Ishikawa (cell line): Measurements from ENCODE around the gene NANOS2.

Experiments
- CEBPB ChIP-seq: IDR thresholded peaks from 2 replicates; pipeline ENCODE4 v1.6.1; 2012
- CREB1 ChIP-seq: IDR thresholded peaks from 2 replicates; pipeline ENCODE4 v1.6.1; 2012; ENCODE audit warnings: low read depth
- EGR1 ChIP-seq: IDR thresholded peaks from 2 replicates; pipeline ENCODE4 v1.6.1; 2012
- EP300 ChIP-seq: IDR thresholded peaks from 2 replicates; pipeline ENCODE4 v1.6.1; 2012; ENCODE audit warnings: borderline replicate concordance
- FOXM1 ChIP-seq: IDR thresholded peaks from 2 replicates; pipeline ENCODE4 v1.6.1; 2012; ENCODE audit warnings: low read depth, borderline replicate concordance
- MAX ChIP-seq: IDR thresholded peaks from 2 replicates; pipeline ENCODE4 v1.6.1; 2012
- NFIC ChIP-seq: IDR thresholded peaks from 2 replicates; pipeline ENCODE4 v1.6.1; 2012
- RAD21 ChIP-seq: IDR thresholded peaks from 2 replicates; pipeline ENCODE4 v1.6.1; 2012; ENCODE audit warnings: low read depth
- REST ChIP-seq: IDR thresholded peaks from 2 replicates; pipeline ENCODE4 v1.6.1; 2012; ENCODE audit warnings: low read depth, mild to moderate bottlenecking
- TAF1 ChIP-seq: IDR thresholded peaks from 2 replicates; pipeline ENCODE4 v1.6.1; 2012; ENCODE audit warnings: low read depth, mild to moderate bottlenecking
- TCF12 ChIP-seq: IDR thresholded peaks from 2 replicates; pipeline ENCODE4 v1.6.1; 2012; ENCODE audit warnings: low read depth
- TEAD4 ChIP-seq: IDR thresholded peaks from 2 replicates; pipeline ENCODE4 v1.6.1; 2012
- YY1 ChIP-seq: IDR thresholded peaks from 2 replicates; pipeline ENCODE4 v1.6.1; 2012; ENCODE audit warnings: low read depth
- ZBTB7A ChIP-seq: IDR thresholded peaks from 2 replicates; pipeline ENCODE4 v1.6.1; 2012; ENCODE audit warnings: low read depth
- TF ChIP-seq, protein P1 (sequence below): IDR thresholded peaks from 2 replicates; pipeline ENCODE4 v1.6.1; 2012

The NANOS2 gene

GRCh38 chr19:45913874-45914830, at the start of gene NANOS2:
TSS of gene NANOS2 (minus strand) at chr19:45914778. CDS start at chr19:45914693, 85 bp downstream.
- TF ChIP-seq, protein P1, sequence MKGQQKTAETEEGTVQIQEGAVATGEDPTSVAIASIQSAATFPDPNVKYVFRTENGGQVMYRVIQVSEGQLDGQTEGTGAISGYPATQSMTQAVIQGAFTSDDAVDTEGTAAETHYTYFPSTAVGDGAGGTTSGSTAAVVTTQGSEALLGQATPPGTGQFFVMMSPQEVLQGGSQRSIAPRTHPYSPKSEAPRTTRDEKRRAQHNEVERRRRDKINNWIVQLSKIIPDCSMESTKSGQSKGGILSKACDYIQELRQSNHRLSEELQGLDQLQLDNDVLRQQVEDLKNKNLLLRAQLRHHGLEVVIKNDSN = no peak
- no peak for TF ChIP-seq CEBPB
- peak; percentile 59 for TF ChIP-seq RAD21
- no peak for TF ChIP-seq TCF12
- TF ChIP-seq NFIC = no peak

DNA sequence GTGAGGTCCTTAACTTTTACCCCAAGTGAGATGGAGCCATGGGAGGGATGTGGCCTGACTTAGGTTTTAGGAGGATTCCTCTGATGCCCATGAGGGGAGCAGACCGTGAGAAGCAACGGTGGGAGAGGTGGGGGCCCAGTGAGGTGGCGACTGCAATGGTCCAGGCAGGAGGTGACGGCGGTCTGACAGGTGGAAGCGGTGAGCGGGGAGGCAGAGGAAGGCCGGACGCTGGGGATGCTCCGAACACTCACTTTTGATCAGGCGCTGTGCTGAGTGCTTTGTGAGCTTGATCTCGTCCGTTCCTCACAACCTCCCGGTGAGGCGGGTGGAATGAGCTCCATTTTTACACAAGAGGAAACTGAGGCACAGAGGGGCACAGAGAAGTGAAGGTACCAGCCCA, 47.4 kb upstream of the NANOS2 start:
- TF ChIP-seq TCF12 = no peak
- no peak for TF ChIP-seq EP300
- TF ChIP-seq CREB1 = no peak
- TF ChIP-seq YY1 = no peak
- TF ChIP-seq TAF1 = no peak
- TF ChIP-seq EGR1 = no peak
- TF ChIP-seq TEAD4 = no peak
- no peak for TF ChIP-seq FOXM1
- no peak for TF ChIP-seq RAD21
- no peak for TF ChIP-seq MAX

DNA sequence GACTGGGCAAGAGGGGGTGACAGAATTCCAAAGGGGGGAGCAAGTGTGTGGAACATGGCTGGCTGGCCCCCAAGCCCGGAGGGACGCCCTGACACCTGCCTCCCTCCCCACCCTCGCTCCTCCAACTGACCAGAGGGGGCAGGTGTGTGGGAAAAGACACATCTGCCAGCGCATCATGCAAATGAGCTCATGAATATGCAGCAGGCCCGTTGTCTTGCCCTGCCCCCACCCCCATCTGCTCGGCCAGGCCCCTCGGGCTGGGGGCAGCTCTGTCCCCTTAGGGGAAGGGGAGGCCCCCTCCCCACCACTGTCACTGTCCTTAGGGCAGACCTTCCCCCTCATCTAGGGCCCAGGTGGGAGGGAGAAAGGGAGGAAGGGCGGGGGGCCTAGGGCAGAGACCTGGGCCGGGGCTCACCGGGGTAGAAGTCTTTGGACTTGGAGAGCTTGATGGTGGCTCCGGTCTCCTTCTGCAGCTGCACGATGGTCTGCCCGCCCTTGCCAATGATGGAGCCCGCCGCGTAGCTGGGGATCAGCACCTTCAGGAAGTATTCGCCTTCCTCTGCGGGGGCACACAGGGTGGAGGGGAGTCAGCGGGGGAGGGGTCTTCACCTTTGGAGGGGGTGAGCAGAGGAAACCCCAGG, 46.1 kb upstream of the NANOS2 start:
- TF ChIP-seq EGR1 (no peak), REST (no peak), CREB1 (no peak), YY1 (no peak), CEBPB (no peak), MAX (no peak), RAD21 (no peak), FOXM1 (no peak), TCF12 (no peak), ZBTB7A (no peak)

- TF ChIP-seq, protein P1 = no peak
- no peak for TF ChIP-seq RAD21
- TF ChIP-seq EP300 = no peak
- TF ChIP-seq YY1 = no peak
- TF ChIP-seq FOXM1 = no peak
- TF ChIP-seq CEBPB = no peak
- no peak for TF ChIP-seq TAF1
- TF ChIP-seq TEAD4 = no peak
- TF ChIP-seq NFIC = no peak
- no peak for TF ChIP-seq CREB1
- no peak for TF ChIP-seq ZBTB7A
Measured at GRCh38 chr19:45959517-45960025, 45.0 kb upstream of the NANOS2 start.

DNA sequence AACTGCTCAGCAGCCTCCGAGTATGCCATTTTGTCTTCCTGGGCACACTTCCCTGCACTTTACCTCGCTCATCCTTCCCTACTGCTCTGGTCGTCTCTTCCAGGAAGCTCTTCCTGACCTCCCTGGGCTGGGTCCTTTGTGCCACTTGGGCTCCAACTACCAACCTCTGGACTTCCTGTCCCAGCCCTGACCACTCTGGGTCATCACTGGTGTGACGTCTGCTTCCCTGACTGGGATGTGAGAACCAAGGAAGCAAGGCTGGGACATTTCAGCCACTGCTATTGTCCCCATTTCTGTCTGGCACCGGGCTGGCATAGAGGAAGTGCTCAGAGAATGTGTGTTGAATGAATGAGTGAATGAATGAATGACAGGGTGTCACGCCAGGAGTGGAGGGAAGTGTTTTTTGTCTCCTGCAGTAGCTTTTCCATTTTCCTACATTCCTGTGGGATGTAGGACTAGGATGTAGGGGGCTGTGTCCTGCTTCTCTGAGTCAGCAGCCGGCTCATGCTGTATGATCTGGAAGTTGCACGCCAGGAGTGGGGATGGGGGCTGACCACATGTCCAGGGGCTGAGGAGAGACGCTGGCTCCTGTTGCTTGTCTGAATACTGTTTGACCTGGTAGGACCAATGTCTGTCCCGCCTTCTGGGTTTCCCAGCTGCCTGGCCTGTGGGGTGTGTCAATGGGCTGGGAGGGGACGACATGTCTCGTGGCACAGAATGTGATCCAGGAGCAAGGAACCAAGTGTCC, 44.4 kb upstream of the NANOS2 start:
- TF ChIP-seq RAD21 = no peak
- no peak for TF ChIP-seq CEBPB
- TF ChIP-seq CREB1 = no peak
- no peak for TF ChIP-seq FOXM1
- TF ChIP-seq EP300 = no peak
- no peak for TF ChIP-seq NFIC
- no peak for TF ChIP-seq TAF1
- TF ChIP-seq YY1 = no peak
- TF ChIP-seq EGR1 = no peak
- TF ChIP-seq, protein P1 = no peak
- no peak for TF ChIP-seq TCF12
- no peak for TF ChIP-seq TEAD4
- TF ChIP-seq ZBTB7A = no peak
- no peak for TF ChIP-seq REST
- TF ChIP-seq MAX = no peak
